ENCODE results near the gene LCN9.

LCN9 gene

DNA sequence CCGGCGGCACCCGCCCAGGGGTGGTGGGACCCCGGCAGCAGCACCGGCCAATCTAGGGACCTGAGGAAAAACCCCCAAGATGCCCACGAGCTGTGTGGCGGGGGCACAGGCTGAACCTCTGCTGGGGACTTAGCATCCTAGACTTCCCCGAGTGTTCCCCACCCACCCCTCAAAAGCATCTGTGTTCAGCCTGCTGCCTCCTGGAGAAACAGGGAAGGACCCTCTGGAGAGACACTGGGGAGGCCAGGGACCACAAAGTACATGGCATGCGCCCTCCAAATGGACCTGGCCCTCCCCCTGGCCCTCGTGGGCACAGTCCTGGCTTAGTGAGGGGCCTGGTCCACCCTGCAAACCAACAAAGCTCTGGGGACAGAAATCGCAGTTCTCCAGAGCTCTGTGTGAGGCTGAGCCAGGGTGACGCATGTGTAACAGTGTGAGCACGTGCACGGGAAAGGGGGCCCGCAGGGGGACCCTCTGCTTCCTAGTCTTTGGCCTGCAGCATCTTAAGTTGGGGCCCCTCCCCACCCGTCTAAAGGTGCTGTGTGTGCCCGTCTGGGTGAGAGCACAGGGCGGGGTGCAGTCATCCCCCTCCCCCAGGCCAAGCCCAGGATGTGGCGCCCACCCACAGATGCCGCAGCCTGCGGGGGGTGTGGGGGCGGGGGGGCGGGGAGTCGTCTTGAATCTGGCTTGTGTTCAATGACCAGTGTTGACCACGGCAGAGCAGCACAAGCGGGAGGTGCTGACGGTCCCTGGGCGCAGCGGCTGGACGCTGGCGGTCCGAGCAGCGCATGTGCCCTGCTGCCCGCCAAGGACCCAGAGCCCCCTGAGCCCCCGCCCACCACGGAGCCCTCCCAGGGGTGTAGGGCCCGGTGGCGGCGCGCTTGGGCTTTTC, 38.2 kb downstream of the LCN9 start:
- DNase-seq: no peak

- no peak for DNase-seq
Measured at GRCh38 chr9:135701959-135702721, 39.0 kb downstream of the LCN9 start, which contains the start of gene KCNT1. Gene KCNT1, plus strand, starts transcription at chr9:135702185. Its CDS starts 74 bp downstream, at chr9:135702259.

DNA sequence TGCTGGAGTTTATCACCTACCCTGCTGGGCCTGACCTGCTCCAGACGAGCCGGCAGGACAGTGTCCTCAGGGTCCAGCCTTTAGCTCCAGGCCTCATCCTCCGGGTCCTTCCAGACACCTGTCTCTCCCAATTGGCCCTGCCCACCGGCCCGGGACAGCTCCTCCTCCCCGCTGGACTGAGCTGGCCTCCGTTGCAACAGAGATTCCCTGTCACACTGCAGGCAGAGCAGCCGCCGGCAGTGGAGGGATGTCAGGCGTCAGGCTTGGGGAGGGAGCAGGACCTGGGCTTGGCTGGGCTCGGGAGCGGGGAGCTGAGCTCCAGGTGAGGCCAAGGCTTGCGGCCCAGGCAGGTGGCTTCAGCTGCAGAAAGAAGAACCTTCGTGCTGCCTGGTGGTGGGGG, 40.6 kb downstream of the LCN9 start:
- no peak for DNase-seq

DNA sequence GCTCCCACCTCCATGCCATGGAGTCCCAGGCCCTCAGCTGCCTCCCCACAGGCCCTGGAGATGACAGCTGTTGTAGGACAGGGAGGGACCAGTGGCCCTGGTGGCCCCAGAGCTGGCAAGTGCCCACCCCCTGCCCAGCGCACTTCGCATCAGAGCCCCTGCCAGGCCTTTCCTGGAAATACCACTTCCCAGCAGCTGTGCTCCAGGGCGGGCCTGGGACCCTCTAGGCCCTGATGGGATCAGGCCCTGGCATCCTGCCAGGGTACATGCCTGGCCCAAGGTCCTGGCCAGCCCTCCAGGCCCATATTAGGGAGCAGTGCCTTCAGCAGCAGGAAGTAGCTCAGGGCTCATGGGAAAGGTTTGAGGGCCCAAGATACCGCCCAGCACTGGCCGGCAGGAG, 41.4 kb downstream of the LCN9 start:
- no peak for DNase-seq

DNA sequence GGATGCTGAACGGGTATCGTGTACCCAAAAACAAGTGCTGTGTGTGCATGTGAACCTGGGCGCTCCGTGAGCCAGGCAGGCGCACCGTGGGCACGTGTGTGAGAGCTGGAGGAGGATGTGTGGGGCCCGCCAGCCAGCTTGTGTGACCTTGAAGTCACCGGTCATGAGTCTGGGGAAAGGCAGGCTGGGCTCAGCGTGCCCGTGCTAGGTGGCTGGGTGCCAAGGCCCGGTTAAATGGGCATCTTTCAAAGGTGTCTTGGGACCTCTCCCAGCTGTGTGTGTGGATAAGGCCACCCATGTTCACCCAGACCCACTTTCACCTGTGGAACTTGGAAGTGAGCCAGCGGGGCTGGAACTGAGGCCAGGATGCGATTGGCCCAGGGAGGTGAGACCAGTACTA, 42.3 kb downstream of the LCN9 start:
- DNase-seq: no peak

GRCh38 chr9:135706288-135706687, 43.2 kb downstream of the LCN9 start:
- no peak for DNase-seq

GRCh38 chr9:135707252-135708138, 44.4 kb downstream of the LCN9 start:
- DNase-seq: no peak

DNA sequence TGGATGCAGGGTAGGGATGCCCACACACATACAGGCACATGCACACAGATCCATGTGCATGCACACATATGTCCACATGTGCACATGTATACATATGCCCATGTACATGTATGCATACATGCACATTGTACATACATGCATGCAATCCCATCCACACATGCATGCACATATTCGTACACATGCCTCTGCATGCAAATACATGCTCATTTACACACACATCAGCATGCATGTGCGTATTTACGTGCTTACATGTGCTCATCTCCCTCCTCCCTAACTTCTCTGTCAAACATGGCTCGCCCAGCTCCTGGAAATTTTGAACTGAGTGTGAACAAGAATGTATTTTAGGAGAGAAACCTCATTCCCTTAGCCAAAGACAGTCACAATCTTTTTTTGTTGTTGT, 45.1 kb downstream of the LCN9 start:
- no peak for DNase-seq

DNA sequence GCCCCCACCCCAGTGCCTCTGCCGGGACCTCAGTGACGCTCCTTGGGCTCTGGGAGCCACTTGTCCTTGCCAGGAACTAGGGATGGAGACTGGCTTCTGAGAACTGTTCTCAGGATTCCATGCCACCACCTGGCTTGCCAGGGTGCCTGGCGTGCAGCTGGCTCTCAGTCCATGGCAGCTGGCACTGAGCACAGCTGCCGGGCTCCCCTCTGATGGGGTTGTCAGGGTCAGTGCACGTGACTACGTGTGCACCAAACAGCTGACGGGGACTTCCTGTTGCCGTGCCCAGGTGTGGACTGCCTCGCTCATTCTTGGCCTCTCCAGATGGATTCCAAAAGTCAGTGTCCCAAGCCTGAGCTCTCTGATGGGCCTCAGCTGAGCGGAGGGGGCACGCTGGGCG, 48.3 kb downstream of the LCN9 start:
- DNase-seq: no peak

- no peak for DNase-seq
Measured at GRCh38 chr9:135711881-135712280, 48.8 kb downstream of the LCN9 start.

GRCh38 chr9:135712613-135713295, 49.6 kb downstream of the LCN9 start:
- no peak for DNase-seq

GRCh38 chr9:135714242-135715055, 51.3 kb downstream of the LCN9 start:
- DNase-seq: no peak

GRCh38 chr9:135715056-135715595, 52.0 kb downstream of the LCN9 start:
- DNase-seq: no peak

DNA sequence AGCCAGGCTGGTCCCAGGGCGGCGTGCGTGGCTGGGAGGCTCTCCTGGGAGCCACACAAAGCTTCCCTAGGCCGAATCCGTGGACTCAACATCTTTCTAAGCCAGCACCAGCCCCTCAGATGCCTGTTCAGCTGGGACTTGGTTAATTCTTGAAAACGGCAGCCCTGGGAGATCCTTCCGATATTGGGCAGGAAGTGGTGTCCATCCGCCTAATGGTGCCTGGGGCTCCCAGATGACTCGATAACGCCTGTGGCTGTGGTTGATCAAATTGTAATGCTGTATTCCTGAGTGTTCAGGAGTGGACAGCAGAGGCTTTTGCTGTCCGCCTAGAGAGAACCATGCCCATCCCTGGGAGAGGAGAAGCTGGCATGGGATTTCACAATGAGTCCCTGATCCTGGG, 52.9 kb downstream of the LCN9 start:
- no peak for DNase-seq

Measured in NCI-H1694 (cell line).